Measurements from ENCODE around the gene PSMA4. TPM values are rescaled to one million over a fixed set of nuclear protein-coding genes. Genes with fewer than 3 reads are reported as not detected.
A peak's percentile ranks its signal among the peaks of the same experiment; 100 is the strongest.

PSMA4 gene
- total and polyA plus RNA-seq, 10 of the 15 experiments (the other 5 are each of a cell fraction or from before 2014, with no cell fraction given): 210 to 1,221 (median 546) TPM

DNA sequence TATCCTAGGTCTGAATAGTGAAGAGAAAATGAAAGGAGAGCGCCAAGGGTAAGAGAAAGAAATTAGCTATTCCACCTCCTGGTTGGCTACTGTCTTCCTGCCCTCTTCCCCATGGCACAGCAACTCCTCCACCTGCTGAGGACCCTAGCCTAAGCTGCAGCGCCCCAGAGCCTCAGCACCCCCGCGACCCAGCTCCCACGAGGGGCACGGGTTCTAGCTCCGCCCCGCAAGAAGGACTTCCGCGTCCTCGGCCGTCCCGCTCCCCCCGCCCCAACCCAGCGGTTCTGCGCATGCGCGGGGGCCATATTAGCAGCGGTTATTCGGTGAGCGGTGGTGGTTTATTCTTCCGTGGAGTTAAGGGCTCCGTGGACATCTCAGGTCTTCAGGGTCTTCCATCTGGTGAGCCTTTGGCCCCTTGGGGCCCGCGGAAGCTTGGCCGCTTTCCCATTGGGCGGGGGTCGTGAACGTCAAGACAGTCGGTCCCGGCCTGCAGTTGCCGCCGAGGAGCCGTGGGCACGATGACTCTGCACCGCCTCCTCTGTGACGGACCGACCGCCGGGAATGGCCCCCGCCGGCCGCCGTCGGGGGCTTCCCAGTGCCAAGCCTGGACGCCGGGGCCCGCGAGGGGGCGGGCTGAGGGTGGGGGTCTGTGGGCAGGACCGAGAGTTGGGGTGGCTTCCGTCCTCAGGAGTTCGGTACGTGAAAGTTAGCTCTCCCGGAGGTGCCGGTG is at the start of gene PSMA4 (continued):
- no peak for TF ChIP-seq IRF4 (IDR thresholded peaks at IDR 0.05; ENCODE audit: low read depth, low read length)
- TF ChIP-seq SRF (IDR thresholded peaks at IDR 0.05; ENCODE audit: low read depth in 2 of 2, low read length in 2 of 2): no peak
- 0 out of 2 replicates have a peak, but pooled peaks have one; percentile 29 for TF ChIP-seq EED (IDR thresholded peaks at IDR 0.05; ENCODE audit: low read depth)
- TF ChIP-seq E2F8 (IDR thresholded peaks at IDR 0.05; ENCODE audit: low read depth, partially characterized antibody): no peak
- peak; percentile 41; the same call in 1 of the 2 replicates for TF ChIP-seq CREB1 (IDR thresholded peaks at IDR 0.05; ENCODE audit: low read depth)
- TF ChIP-seq NFYA (IDR thresholded peaks at IDR 0.05; ENCODE audit: borderline replicate concordance, low read depth, low read length): no peak
- TF ChIP-seq NR2C1 (IDR thresholded peaks at IDR 0.05): no peak
- peak; percentile 43; the same call in 1 of the 2 replicates for TF ChIP-seq PAX5 (IDR thresholded peaks at IDR 0.05; ENCODE audit: borderline replicate concordance, low read depth, low read length)
- TF ChIP-seq, protein P1, sequence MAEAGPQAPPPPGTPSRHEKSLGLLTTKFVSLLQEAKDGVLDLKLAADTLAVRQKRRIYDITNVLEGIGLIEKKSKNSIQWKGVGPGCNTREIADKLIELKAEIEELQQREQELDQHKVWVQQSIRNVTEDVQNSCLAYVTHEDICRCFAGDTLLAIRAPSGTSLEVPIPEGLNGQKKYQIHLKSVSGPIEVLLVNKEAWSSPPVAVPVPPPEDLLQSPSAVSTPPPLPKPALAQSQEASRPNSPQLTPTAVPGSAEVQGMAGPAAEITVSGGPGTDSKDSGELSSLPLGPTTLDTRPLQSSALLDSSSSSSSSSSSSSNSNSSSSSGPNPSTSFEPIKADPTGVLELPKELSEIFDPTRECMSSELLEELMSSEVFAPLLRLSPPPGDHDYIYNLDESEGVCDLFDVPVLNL (IDR thresholded peaks at IDR 0.05; ENCODE audit: low read depth, low read length): no peak
- TF ChIP-seq, protein P2, sequence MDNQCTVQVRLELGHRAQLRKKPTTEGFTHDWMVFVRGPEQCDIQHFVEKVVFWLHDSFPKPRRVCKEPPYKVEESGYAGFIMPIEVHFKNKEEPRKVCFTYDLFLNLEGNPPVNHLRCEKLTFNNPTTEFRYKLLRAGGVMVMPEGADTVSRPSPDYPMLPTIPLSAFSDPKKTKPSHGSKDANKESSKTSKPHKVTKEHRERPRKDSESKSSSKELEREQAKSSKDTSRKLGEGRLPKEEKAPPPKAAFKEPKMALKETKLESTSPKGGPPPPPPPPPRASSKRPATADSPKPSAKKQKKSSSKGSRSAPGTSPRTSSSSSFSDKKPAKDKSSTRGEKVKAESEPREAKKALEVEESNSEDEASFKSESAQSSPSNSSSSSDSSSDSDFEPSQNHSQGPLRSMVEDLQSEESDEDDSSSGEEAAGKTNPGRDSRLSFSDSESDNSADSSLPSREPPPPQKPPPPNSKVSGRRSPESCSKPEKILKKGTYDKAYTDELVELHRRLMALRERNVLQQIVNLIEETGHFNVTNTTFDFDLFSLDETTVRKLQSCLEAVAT (IDR thresholded peaks at IDR 0.05): peak; percentile 22; the same call in 1 of the 2 replicates
- TF ChIP-seq KAT2A (conservative IDR thresholded peaks at IDR 0.05; ENCODE audit: control insufficient read depth, low read depth, low read length): no peak
- TF ChIP-seq, protein P3, sequence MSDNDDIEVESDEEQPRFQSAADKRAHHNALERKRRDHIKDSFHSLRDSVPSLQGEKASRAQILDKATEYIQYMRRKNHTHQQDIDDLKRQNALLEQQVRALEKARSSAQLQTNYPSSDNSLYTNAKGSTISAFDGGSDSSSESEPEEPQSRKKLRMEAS (IDR thresholded peaks at IDR 0.05; ENCODE audit: low read depth, low read length): peak; percentile 36; the same call in 1 of the 2 replicates
- TF ChIP-seq HDAC2 (IDR thresholded peaks at IDR 0.05): 0 out of 2 replicates have a peak, but pooled peaks have one; percentile 69
- peak; percentile 91; the same call in 1 of the 2 replicates for TF ChIP-seq ASH2L (IDR thresholded peaks at IDR 0.05; ENCODE audit: borderline replicate concordance, low read depth)
- TF ChIP-seq TARDBP (IDR thresholded peaks at IDR 0.05; ENCODE audit: borderline replicate concordance): no peak
- TF ChIP-seq ATF2 (IDR thresholded peaks at IDR 0.05; ENCODE audit: low read length): no peak
- TF ChIP-seq CBFB (IDR thresholded peaks at IDR 0.05; ENCODE audit: low read depth): peak; percentile 50; the same call in 1 of the 2 replicates
- TF ChIP-seq POLR2AphosphoS2 (IDR thresholded peaks at IDR 0.05; ENCODE audit: low read depth, low read length): peak; percentile 88
- TF ChIP-seq, protein P4, sequence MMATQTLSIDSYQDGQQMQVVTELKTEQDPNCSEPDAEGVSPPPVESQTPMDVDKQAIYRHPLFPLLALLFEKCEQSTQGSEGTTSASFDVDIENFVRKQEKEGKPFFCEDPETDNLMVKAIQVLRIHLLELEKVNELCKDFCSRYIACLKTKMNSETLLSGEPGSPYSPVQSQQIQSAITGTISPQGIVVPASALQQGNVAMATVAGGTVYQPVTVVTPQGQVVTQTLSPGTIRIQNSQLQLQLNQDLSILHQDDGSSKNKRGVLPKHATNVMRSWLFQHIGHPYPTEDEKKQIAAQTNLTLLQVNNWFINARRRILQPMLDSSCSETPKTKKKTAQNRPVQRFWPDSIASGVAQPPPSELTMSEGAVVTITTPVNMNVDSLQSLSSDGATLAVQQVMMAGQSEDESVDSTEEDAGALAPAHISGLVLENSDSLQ (IDR thresholded peaks at IDR 0.05): 0 out of 2 replicates have a peak, but pooled peaks have one; percentile 28
- TF ChIP-seq, protein P5, sequence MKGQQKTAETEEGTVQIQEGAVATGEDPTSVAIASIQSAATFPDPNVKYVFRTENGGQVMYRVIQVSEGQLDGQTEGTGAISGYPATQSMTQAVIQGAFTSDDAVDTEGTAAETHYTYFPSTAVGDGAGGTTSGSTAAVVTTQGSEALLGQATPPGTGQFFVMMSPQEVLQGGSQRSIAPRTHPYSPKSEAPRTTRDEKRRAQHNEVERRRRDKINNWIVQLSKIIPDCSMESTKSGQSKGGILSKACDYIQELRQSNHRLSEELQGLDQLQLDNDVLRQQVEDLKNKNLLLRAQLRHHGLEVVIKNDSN (IDR thresholded peaks at IDR 0.05; ENCODE audit: borderline replicate concordance, extremely low read length, insufficient read depth, low read depth, low read length): peak; percentile 36
- no peak for TF ChIP-seq SP1 (IDR thresholded peaks at IDR 0.05; ENCODE audit: low read depth, low read length)
